Forelimb muscle (tissue), 1 donor: ENCODE data around the gene LRRN3. TPM values are rescaled to one million over a fixed set of nuclear protein-coding genes. Genes with fewer than 3 reads are reported as not detected.
"Not testable (repeated sequence)": the region's sequence is repeated elsewhere in the genome, so short reads cannot be mapped to it uniquely, and the experiment has no call there.

ENCODE experiments used
- DNase-seq: peaks from one replicate; pipeline ENCODE4 v3.0.0-alpha.2; 2013; ENCODE audit warnings: low read depth
- polyA plus RNA-seq: library from polyadenylated mRNA; unstranded; fragments of 120-200 nt; gene quantifications from one replicate; pipeline ENCODE4 v1.2.1, GENCODE V29; 2013; ENCODE audit not compliant: insufficient read length

The LRRN3 gene
- 7.0 TPM for polyA plus RNA-seq

- no peak for DNase-seq
These were observed at the start of gene LRRN3 for GRCh38 chr7:111090846-111091245. Gene LRRN3 (plus strand): TSS chr7:111091127. CDS start chr7:111122773, 31,646 bp downstream.

GRCh38 chr7:111041577-111041976 lies 49.4 kb upstream of the LRRN3 start:
- no peak for DNase-seq

GRCh38 chr7:111042842-111043241 lies 48.1 kb upstream of the LRRN3 start:
- no peak for DNase-seq

- no peak for DNase-seq
These were observed 47.4 kb upstream of the LRRN3 start for GRCh38 chr7:111043561-111043960.

- peak; percentile 16 for DNase-seq
These were observed 45.5 kb upstream of the LRRN3 start for GRCh38 chr7:111045449-111045848.

GRCh38 chr7:111047595-111047994 lies 43.3 kb upstream of the LRRN3 start:
- no peak for DNase-seq

- DNase-seq = no peak
These were observed 40.8 kb upstream of the LRRN3 start for GRCh38 chr7:111049971-111050680.

GRCh38 chr7:111050875-111051416 lies 40.0 kb upstream of the LRRN3 start:
- no peak for DNase-seq

- DNase-seq = no peak
These were observed 39.1 kb upstream of the LRRN3 start for GRCh38 chr7:111051832-111052231.

GRCh38 chr7:111053035-111053434 lies 37.9 kb upstream of the LRRN3 start:
- DNase-seq = no peak

GRCh38 chr7:111056371-111056770 lies 34.6 kb upstream of the LRRN3 start:
- no peak for DNase-seq

- no peak for DNase-seq
These were observed 33.9 kb upstream of the LRRN3 start for GRCh38 chr7:111057066-111057465.

GRCh38 chr7:111059833-111060232 lies 31.1 kb upstream of the LRRN3 start:
- no peak for DNase-seq

GRCh38 chr7:111063166-111063565 lies 27.8 kb upstream of the LRRN3 start:
- DNase-seq = no peak

- DNase-seq = no peak
These were observed 23.7 kb upstream of the LRRN3 start for GRCh38 chr7:111067251-111067650.

- no peak for DNase-seq
These were observed 23.2 kb upstream of the LRRN3 start for GRCh38 chr7:111067682-111068081.

GRCh38 chr7:111068618-111069017 lies 22.3 kb upstream of the LRRN3 start:
- DNase-seq = no peak

- DNase-seq = no peak
These were observed 19.4 kb upstream of the LRRN3 start for GRCh38 chr7:111071556-111071955.

GRCh38 chr7:111072658-111073057 lies 18.3 kb upstream of the LRRN3 start:
- not testable (repeated sequence) for DNase-seq

GRCh38 chr7:111074071-111074747 lies 16.7 kb upstream of the LRRN3 start:
- no peak for DNase-seq

- no peak for DNase-seq
These were observed 16.2 kb upstream of the LRRN3 start for GRCh38 chr7:111074748-111075146.

- DNase-seq = no peak
These were observed 15.4 kb upstream of the LRRN3 start for GRCh38 chr7:111075498-111075897.

- no peak for DNase-seq
These were observed 14.7 kb upstream of the LRRN3 start for GRCh38 chr7:111076205-111076604.
